ENCODE measurements around the gene RELB.
"Not testable (repeated sequence)": the region's sequence is repeated elsewhere in the genome, so short reads cannot be mapped to it uniquely, and the experiment has no call there.

RELB gene

DNA sequence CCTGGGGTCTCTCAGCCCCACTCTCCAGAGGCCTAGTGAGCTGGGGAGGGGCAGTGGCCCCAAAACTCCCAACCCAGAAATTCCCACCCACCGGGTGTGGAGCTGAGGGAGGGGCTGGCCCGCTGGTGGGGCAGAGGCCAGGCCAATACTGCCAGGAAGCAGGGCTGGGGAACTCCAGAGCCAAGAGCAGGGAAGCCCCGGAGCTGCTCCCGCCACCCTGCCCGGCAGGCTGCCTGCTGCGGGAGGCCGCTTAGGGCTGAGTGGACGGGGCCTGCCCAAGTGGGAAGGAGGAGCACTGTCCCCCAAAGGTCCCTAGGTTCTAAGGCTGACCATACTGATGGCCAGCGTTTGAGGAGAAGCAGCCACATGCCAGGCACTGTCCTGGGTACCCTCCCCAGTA lies 13.0 kb upstream of the RELB start:
- no peak for DNase-seq

DNA sequence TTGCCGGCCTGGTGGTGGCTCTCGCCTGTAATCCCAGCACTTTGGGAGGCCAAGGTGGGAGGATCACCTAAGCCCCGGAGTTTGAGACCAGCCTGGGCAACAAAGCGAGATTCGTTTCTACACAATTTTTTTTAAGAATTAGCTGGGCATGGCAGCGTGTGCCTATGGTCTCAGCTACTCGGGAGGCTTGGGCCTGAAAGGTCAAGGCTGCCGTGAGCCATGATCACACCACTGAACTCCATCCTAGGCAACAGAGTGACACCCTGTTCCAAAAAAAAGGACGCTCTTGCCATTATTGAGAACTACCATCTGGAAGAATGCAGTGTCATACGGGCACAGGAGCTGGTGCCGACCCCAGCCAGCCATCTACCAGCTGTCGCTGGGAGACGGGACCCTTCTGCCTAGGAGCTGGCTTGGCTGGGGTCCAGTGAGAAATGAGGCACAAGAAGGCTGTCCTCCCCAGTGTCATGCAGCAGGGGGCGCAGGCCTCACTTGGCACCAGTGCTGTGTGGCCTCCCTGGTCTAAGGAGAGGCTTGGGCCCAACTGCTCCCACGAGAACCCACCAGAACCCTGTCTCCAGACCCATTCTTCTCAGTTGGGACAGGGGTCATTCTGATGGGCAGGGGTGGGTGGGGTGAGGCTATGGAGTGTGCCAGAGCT lies 12.2 kb upstream of the RELB start:
- DNase-seq, result peak; percentile 64 to 73

DNA sequence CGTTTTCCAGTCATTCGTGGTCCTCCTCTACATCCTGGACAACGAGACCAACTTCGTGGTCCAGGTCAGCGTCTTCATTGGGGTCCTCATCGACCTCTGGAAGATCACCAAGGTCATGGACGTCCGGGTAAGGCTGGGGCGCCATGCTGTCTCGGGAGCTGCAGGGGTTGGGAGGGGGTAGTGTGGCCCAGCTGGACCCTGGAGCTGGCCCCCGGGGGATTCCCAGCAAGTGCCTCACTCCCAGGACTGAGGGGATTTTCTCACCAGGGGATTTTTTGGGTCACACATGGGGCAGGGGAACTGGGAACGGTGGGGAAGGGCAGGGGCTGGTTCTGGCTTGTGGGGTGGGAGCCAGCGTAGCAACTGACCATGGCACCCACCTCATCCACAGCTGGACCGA lies 10.8 kb upstream of the RELB start:
- no peak for DNase-seq

DNA sequence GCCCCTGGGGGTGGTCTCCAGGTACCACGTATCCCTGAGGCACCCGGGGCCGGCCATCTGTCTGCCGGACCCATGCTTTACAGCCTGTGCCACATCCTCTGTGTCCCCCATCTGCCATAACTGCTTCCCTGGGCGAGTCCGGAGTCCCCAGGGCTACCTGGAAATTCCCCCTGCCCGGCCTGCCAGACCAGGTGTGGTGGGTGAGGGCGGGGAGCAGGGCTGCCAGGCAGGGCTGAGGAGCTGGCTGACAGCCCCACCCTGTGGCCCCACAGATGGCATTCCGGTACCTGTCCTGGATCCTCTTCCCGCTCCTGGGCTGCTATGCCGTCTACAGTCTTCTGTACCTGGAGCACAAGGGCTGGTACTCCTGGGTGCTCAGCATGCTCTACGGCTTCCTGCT lies 10.3 kb upstream of the RELB start:
- no peak for DNase-seq

DNA sequence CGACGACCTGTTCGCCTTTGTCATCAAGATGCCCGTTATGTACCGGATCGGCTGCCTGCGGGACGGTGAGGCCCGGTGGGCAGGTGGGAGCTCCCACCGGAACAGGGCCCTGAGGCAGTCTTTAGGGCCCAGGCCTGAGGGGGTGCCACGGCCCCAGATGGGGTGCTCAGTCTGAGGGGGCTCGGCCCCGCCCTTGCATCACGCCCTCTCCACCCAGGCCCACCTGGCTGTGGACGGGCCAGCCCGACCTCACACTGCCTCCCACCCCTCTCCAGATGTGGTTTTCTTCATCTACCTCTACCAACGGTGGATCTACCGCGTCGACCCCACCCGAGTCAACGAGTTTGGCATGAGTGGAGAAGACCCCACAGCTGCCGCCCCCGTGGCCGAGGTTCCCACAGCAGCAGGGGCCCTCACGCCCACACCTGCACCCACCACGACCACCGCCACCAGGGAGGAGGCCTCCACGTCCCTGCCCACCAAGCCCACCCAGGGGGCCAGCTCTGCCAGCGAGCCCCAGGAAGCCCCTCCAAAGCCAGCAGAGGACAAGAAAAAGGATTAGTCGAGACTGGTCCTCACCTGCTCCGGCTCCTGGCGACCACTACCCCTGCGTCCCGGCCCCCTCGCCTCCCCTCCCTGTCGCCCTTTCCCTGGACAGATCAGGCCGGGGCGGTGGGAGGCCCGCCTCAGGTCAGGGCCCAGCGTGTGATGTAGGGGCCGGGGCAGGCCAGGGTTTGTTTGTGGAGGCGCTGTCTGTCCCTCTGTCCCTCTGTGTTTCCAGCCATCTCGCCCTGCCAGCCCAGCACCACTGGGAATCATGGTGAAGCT lies 8.7 kb upstream of the RELB start:
- no peak for DNase-seq

DNA sequence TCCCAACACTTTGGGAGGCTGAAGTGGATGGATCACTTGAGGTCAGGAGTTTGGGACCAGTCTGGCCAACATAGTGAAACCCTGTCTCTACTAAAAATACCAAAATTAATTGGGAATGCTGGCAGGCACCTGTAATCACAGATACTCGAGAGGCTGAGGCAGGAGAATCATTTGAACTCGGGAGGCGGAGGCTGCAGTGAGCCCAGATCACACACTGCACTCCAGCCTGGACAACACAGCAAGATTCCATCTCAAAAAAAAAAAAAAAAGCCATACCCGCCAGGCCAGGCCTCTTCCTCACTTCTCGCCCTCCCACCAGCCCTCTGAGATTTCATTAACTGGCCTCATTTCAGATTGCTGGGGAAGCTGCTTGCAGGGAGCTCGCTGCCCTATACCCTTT lies 7.7 kb upstream of the RELB start:
- DNase-seq, result no peak

DNA sequence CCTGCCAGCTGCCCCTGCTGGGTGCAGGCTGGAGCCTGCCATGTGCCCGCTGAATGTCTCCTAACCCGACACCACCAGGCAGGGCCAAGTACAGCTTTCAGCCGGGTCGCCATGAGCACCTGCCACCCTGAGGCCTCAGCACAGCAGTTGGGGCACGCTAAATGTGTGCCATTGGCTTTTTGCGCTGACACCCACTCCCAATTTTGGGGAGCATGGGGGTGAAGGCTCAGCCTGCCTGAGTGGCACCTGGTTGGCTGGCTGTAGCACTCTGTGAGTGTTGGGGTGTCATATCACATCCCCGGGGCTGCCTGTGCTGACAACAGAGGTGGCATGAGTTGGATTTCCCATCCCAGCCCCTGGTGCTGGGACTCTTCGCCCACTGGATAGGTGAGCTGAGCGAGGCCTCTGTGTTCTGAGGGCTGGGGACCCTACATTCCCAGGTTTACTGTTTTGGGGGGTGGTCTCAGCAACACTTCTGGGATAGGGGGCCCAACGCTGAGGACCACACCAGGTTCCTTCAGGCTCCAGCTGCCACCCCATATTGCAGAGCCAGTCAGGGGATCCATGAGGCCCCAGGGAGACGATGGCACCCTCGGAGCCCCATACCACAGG lies 7.2 kb upstream of the RELB start:
- DNase-seq, result no peak

DNA sequence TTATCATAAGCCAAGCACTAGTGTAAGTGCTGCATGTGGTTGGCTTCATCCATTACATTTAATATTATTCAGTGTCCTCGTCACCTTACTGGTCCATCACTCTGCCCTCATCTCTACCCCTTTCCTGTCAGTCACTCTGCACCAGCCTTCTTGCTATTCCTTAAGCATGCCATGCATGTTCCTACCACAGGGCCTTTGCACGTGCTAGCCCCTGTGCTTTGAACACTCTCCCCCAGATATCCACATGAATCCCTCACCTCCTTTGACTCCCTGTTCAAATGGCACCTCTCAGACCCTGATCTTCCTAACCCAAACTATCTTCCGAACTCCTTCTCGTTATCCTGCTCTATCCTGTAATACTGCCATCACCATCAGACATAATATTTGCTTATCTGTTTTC lies 3.2 kb upstream of the RELB start:
- no peak for DNase-seq

DNA sequence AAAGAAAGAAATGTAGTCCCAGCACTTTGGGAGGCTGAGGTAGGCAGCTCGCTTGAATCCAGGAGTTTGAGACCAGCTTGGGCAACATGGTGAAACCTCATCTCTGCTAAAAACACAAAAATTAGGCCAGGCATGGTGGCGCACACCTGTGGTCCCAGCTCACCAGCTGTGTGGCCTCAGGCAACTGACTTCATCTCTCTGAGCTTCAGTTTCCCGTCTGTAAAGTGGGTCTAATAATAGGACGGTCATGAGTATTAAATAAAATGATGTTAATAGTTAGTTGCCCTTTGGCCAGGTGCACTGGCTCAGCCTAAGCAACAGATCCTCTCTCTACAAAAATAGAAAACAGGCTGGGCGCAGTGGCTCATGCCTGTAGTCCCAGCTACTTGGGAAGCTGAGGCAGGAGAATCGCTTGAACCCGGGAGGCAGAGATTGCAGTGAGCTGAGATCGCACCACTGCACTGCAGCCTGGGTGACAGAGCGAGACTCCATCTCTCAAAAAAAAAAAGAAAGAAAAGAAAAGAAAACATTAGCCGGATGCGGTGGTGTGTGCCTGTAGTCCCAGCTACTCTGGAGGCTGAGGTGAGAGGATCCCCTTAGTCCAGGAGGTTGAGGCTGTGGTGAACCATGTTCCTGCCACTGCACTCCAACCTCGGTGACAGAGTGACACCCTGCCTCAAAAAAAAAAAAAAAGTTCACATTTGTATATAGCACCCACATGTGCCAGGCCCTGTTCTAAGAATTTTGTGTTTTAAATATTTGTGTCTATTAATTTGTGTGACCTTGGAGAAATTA lies 1.9 kb upstream of the RELB start:
- not testable (repeated sequence) for DNase-seq

DNA sequence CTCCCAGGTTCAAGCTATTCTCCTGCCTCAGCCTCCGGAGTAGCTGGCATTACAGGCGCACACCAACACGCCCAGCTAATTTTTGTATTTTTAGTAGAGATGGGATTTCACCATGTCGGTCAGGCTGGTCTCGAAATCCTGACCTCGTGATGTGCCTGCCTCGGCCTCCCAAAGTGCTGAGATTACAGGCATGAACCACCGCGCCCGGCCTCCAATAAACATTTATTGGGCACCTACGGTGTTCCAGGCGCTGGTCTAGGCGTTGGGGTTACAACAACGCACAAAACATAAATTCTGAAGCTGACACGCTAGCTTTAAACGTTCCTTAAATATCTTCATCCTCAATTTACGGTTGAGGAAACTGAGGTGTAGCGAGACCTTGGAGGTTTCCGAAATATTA lies 599 bp upstream of the RELB start:
- not testable (repeated sequence) for DNase-seq

DNA sequence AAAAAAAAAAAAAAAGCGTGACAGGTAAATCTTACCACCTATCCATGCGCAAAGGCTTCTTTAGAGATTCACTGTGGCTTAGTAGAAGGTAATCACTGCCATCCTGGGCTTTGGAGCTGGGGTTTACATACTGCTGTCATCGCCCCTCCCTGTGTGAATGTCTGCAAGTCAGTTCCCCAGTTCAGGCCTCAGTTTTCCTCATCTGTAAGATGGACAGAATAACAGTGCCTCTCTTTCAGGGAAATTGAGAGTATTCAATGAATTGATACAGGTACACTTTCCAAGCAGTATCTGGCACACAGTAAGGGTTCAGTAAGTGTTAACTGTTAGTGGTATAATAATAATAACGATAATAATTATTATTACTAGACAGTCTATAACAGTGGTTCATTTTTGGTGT lies 2.2 kb downstream of the RELB start:
- DNase-seq, result no peak

DNA sequence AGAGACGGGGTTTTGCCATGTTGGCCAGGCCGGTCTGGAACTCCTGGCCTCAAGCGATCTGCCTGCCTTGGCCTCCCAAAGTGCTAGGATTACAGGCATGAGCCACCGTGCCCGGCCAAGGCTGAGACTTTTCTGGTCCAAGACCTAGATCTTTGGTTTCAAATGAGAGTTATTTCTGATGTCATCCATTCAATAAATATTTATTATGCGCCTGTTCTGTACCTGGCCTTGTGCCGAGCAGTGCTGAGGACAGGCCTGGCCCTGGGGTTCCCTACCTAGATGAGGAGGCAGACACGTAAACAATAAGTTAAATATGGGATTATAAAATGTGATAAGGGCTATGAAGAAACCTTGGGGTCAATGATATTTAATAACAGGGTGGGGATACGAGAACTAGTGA lies 4.5 kb downstream of the RELB start:
- DNase-seq, result no peak

DNA sequence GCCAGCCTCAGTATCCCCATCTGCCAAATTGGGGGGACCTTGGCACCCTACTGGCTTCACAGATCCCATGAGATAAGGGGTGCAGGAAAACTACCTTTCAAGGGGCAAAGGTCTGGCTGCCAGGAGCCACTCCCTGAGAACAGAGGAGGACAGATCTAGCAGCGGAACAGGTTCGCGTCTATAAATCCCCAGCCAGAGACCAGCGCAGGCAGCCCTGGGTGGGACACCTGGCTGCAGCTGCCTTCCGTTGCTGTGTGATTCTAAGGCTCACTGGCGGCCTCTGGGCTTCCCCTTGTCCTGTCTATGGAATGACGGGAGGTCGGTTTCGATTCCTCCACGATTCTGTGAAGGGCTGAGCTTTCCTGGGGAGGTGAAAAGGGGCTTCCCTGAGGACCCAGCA lies 7.3 kb downstream of the RELB start:
- no peak for DNase-seq

DNA sequence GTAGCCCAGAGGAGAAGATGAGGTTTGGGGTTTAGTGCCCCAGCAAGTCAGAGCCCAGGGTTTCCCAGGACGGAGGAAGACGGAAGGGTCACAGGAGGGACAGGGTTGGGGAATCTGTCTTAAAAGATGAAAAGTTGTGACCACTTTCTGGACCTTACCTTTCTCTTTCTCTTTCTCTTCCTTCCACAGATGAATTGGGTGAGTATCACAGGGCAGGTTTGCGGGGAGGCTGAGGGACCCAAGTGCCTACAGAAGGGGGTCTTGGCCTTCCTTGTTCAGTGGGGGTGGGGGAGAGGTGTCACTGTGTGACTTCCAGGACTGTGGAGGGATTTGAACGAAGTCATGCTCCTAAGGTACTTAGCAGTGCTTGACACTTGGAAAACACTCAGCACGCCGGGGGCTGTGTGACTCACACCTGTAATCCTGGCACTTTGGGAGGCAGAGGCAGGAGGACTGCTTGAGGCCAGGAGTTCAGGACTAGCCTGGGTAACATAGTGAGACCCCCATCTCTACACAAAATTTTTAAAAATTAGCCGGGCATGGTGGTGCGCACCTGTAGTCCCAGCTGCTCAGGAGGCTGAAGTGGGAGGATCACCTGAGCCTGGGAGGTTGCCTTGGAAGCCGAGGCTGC lies 8.5 kb downstream of the RELB start:
- DNase-seq, result no peak

DNA sequence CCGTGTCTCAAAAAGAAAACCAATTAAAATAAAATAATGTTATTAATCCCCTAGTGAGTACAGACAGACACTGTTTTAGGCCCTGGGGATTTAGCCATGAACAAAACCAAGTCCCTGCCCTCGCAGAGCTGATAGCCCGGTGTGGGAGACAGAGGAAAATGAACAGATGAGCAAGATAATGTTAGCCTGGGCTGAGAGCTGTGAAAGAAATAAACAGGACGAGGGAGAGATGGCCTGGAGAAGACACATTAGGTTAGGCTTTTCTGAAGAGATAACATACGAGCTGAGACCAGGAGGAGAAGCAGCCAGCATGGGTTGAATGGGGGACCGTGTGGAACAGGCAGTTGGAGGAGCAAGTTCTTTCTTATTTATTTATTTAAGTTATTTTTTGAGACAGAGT lies 9.0 kb downstream of the RELB start:
- DNase-seq, result no peak

DNA sequence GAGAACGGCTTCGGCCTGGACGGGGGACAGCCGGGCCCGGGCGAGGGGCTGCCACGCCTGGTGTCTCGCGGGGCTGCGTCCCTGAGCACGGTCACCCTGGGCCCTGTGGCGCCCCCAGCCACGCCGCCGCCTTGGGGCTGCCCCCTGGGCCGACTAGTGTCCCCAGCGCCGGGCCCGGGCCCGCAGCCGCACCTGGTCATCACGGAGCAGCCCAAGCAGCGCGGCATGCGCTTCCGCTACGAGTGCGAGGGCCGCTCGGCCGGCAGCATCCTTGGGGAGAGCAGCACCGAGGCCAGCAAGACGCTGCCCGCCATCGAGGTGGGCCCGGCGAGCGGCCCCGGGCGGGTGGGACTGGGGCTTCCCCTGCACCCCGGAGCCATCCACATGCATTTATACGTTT lies 10.7 kb downstream of the RELB start:
- DNase-seq, result no peak

DNA sequence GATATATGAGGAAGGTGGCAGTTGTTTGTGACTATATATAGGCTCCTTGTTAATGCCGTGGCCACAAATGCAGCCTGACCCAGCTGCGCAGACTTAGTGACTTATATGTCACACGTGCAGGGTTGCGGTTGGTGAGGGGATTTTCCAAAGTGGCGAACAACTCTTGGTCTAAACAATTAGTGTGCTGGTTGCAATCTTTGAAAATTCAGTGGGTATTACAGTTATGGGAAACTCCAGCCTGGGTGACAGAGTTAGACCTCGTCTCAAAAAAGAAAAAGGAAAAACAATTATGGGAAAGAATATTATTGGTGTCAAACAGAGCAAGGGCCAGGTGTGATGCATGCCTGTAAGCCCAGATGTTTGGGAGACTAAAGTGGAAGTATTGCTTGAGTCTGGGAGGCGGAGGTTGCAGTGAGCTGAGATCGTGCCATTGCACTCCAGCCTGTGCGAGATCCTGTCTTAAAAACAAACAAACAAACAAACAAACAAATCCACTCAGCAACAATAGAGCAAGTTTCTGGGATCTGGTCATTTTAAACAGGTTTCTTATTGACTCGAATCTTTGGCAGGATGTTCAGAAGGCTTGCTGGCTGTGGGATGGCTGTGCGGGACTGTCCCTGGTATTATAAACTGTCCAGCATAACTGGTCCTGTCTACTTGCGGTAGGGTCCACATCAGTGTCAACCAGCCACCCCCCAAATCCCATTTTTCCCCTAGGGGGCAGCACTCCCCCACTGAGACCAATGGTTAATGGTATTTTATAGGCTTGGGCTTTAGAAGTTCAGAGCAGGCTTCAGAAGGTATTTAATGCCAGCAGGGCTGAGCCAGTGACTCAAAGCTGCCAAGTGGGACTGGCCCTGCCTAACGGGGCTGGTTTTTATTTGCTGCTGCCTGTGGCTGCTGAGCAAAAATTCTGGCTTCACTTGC lies 15.4 kb downstream of the RELB start:
- DNase-seq, result peak; percentile 78 to 89

DNA sequence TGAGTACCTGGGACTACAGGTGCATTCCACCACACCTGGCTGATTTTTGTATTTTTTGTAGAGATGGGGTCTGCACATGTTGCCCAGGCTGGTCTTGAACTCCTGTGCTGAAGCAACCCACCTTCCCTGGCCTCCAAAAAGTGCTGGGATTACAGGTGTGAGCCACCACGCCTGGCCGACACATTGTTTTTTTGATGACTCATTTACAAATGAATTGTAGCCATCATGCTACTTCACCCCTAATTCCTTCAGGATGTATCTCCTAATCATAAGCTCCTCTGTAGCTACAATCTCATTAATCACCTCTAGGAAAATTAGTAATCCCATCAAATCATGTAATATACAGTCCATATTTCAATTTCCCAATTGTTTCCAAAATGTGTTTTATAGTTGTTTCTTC lies 17.9 kb downstream of the RELB start:
- DNase-seq, result no peak

DNA sequence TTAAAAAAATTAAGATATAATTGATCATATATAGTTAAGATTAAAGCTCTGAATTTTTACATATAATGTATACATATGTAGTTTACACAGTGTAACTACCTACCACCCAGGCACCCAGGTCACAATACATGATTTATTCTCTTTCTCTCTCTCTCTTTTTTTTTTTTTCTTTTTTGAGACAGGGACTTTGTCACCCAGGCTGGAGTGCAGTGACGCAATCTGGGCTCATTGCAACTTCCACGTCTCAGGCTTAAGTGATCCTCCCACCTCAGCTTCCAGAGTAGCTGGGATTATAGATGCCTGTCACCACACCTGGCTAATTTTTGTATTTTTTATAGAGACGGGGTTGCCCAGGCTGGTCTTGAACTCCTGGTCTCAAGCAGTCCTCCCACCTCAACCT lies 18.8 kb downstream of the RELB start:
- DNase-seq, result no peak

DNA sequence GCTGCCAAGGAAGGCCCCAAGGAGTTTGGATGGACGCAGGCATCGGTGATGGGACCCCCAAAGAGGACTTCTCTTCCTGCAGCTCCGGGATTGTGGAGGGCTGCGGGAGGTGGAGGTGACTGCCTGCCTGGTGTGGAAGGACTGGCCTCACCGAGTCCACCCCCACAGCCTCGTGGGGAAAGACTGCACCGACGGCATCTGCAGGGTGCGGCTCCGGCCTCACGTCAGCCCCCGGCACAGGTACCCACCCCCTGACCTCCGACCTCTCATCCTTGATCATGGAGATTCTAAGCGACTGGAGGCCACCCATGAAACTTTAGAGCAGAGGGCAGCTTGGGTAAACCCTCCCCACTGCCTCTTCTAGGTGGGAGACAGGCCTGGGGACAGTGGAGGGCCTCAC lies 20.7 kb downstream of the RELB start:
- no peak for DNase-seq

DNA sequence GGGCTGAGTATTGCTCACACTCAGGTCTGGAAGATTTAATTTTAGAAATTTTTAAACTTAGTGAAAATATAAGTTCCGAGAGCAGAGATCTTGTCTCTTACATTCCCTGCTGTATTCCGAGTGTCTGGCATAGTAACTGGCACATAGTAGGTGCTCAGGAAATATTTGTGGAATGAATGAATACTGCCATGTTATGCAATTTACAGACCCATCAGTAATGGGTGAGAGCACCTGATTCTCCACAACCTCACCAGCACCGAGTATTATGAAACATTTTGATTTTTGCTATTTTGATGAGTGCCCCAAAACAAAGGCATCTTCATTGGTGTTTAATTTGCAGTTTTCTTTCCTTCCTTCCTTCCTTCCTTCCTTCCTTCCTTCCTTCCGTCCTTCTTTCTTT lies 21.8 kb downstream of the RELB start:
- DNase-seq, result no peak

DNA sequence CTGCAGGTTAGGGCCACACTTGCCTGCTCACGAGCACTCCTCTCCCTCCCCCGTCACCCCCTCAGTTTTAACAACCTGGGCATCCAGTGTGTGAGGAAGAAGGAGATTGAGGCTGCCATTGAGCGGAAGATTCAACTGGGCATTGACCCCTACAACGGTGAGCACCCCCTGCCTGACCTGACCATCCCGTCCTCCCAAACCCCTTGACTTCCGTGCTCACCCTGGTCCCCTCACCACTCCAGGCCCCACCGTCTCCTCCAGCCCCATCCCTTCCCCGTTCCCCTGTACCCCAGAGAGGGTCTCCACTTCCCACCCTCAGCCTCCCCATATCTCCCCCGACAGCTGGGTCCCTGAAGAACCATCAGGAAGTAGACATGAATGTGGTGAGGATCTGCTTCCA lies 24.0 kb downstream of the RELB start:
- no peak for DNase-seq

Data from CD4-positive, alpha-beta T cell treated with Interferon alpha-2 for 1 hour (primary cell).